Ectodermal cell (in vitro differentiated cells): ENCODE data around the gene OR4Q3. TPM values are rescaled to one million over a fixed set of nuclear protein-coding genes. Genes with fewer than 3 reads are reported as not detected.
"Not testable (repeated sequence)": the region's sequence is repeated elsewhere in the genome, so short reads cannot be mapped to it uniquely, and the experiment has no call there.

Experiments used
- H3K27ac ChIP-seq: 2 replicates; pipeline ENCODE4 v1.7.0; 2013; ENCODE audit warnings: mild to moderate bottlenecking, low read depth, low read length; ENCODE audit not compliant: insufficient read depth, poor library complexity, severe bottlenecking
- H3K27me3 ChIP-seq: 2 replicates; pipeline ENCODE4 v1.7.0; 2013; ENCODE audit warnings: mild to moderate bottlenecking, low read length; ENCODE audit not compliant: insufficient read depth, control insufficient read depth, poor library complexity, severe bottlenecking
- H3K36me3 ChIP-seq: one replicate; pipeline ENCODE4 v1.7.0; 2013; ENCODE audit warnings: low read length; ENCODE audit not compliant: control insufficient read depth, insufficient read depth
- H3K4me1 ChIP-seq: one replicate; pipeline ENCODE4 v1.7.0; 2013; ENCODE audit warnings: low read length; ENCODE audit not compliant: control insufficient read depth, insufficient read depth
- H3K4me3 ChIP-seq: 2 replicates; pipeline ENCODE4 v1.7.0; 2013; ENCODE audit warnings: low read depth, low read length, control low read depth; ENCODE audit not compliant: insufficient read depth
- H3K9me3 ChIP-seq: 2 replicates; pipeline ENCODE4 v1.7.0; 2013; ENCODE audit warnings: mild to moderate bottlenecking, low read length, moderate library complexity; ENCODE audit not compliant: control insufficient read depth
- WGBS, 2 experiments: methylation state at CpG; one replicate each; pipeline ENCODE4 v1.1.7; 2013; ENCODE audit warnings: missing lambda C conversion rate in 2 of 2; 5-methylcytosine and 5-hydroxymethylcytosine counted together
- polyA plus RNA-seq, 4 experiments: library from polyadenylated mRNA; stranded (reverse); fragments of 50-300 nt; gene quantifications; one replicate each; pipeline ENCODE4 v1.2.3, GENCODE V29; 2013

Gene OR4Q3
- not detected for polyA plus RNA-seq (2013, experiment 1 of 4)
- polyA plus RNA-seq (2013, experiment 2 of 4) = not detected
- not detected for polyA plus RNA-seq (2013, experiment 3 of 4)
- polyA plus RNA-seq (2013, experiment 4 of 4) = not detected

- 80 to 100% methylated on average over 1 of the region's 1 CpG for WGBS, 2 experiments
- Histone ChIP-seq H3K27ac (no peak within 1 kb of the TSS), H3K4me1 (no peaks in the 10 kb centered on the region), H3K27me3 (no peaks in the 10 kb centered on the region), H3K4me3 (no peak within 1 kb of the TSS), H3K9me3 (peaks cover 15% of the 10 kb centered on the region), H3K36me3 (no peaks in the 10 kb centered on the region)
Measured at GRCh38 chr14:19743256-19743655, at the start of gene OR4Q3. Gene OR4Q3 (plus strand): TSS chr14:19743571.

GRCh38 chr14:19729359-19729758 lies 14.0 kb upstream of the OR4Q3 start:
- Histone ChIP-seq H3K27ac (no peak overlapping the region), H3K36me3 (no peaks in the 10 kb centered on the region), H3K4me1 (no peaks in the 10 kb centered on the region), H3K4me3 (no peak overlapping the region), H3K9me3 (peaks cover 25% of the 10 kb centered on the region), H3K27me3 (no peaks in the 10 kb centered on the region)

GRCh38 chr14:19729763-19730162 lies 13.6 kb upstream of the OR4Q3 start:
- no peaks in the 10 kb centered on the region for H3K27me3 ChIP-seq
- no peak overlapping the region for H3K4me3 ChIP-seq
- no peaks in the 10 kb centered on the region for H3K36me3 ChIP-seq
- peaks cover 26% of the 10 kb centered on the region for H3K9me3 ChIP-seq
- WGBS, 2 experiments = 72 to 83% methylated on average over 2 of the region's 2 CpGs
- H3K27ac ChIP-seq = no peak overlapping the region
- H3K4me1 ChIP-seq = no peaks in the 10 kb centered on the region

- H3K36me3 ChIP-seq, H3K27ac ChIP-seq, H3K27me3 ChIP-seq, H3K4me1 ChIP-seq, H3K4me3 ChIP-seq: not testable (repeated sequence)
- H3K9me3 ChIP-seq = peaks cover 24% of the 10 kb centered on the region
- WGBS, 2 experiments = 84 to 88% methylated on average over 3 of the region's 3 CpGs
Measured at GRCh38 chr14:19733893-19734292, 9.5 kb upstream of the OR4Q3 start.

- not testable (repeated sequence) for H3K27me3 ChIP-seq, H3K36me3 ChIP-seq, H3K27ac ChIP-seq, H3K4me3 ChIP-seq, H3K4me1 ChIP-seq
- H3K9me3 ChIP-seq = peaks cover 21% of the 10 kb centered on the region
Measured at GRCh38 chr14:19752316-19752715, 8.9 kb downstream of the OR4Q3 start.

GRCh38 chr14:19754172-19754571 lies 10.8 kb downstream of the OR4Q3 start:
- H3K4me1 ChIP-seq = no peaks in the 10 kb centered on the region
- H3K36me3 ChIP-seq = no peaks in the 10 kb centered on the region
- peaks cover 21% of the 10 kb centered on the region for H3K9me3 ChIP-seq
- 25 to 41% methylated on average over 1 to 2 of the region's 2 CpGs for WGBS, 2 experiments
- H3K27ac ChIP-seq = no peak overlapping the region
- H3K4me3 ChIP-seq = no peak overlapping the region
- no peaks in the 10 kb centered on the region for H3K27me3 ChIP-seq

- 55 to 59% methylated on average over 3 of the region's 3 CpGs for WGBS, 2 experiments
- H3K27ac ChIP-seq, H3K27me3 ChIP-seq, H3K4me3 ChIP-seq, H3K36me3 ChIP-seq, H3K4me1 ChIP-seq: not testable (repeated sequence)
- H3K9me3 ChIP-seq = peaks cover 15% of the 10 kb centered on the region
Measured at GRCh38 chr14:19771491-19771890, 28.1 kb downstream of the OR4Q3 start.

GRCh38 chr14:19771895-19772430 lies 28.6 kb downstream of the OR4Q3 start:
- H3K27me3 ChIP-seq = no peaks in the 10 kb centered on the region
- no peaks in the 10 kb centered on the region for H3K36me3 ChIP-seq
- H3K9me3 ChIP-seq = peaks cover 15% of the 10 kb centered on the region
- no peaks in the 10 kb centered on the region for H3K4me1 ChIP-seq
- no peak overlapping the region for H3K4me3 ChIP-seq
- WGBS, 2 experiments = 86 to 100% methylated on average over 1 of the region's 1 CpG
- H3K27ac ChIP-seq = no peak overlapping the region

- WGBS, 2 experiments = 8 to 60% methylated on average over 1 to 2 of the region's 2 CpGs
- not testable (repeated sequence) for H3K36me3 ChIP-seq, H3K4me3 ChIP-seq, H3K27me3 ChIP-seq, H3K27ac ChIP-seq, H3K4me1 ChIP-seq
- peaks cover 15% of the 10 kb centered on the region for H3K9me3 ChIP-seq
Measured at GRCh38 chr14:19772454-19772853, 29.1 kb downstream of the OR4Q3 start.

GRCh38 chr14:19773204-19773603 lies 29.8 kb downstream of the OR4Q3 start, which contains the start of gene OR4M1:
Gene OR4M1 (plus strand): TSS chr14:19773504. CDS start chr14:19780323, 6,819 bp downstream.
- H3K27ac ChIP-seq, H3K4me3 ChIP-seq, H3K27me3 ChIP-seq, H3K4me1 ChIP-seq, H3K36me3 ChIP-seq: not testable (repeated sequence)
- H3K9me3 ChIP-seq = peaks cover 17% of the 10 kb centered on the region
- 0 to 13% methylated on average over 1 of the region's 1 CpG for WGBS, 2 experiments

GRCh38 chr14:19775587-19775986 lies 32.2 kb downstream of the OR4Q3 start:
- Histone ChIP-seq H3K4me1 (no peaks in the 10 kb centered on the region), H3K4me3 (no peak overlapping the region), H3K9me3 (peaks cover 22% of the 10 kb centered on the region), H3K27ac (no peak overlapping the region), H3K36me3 (no peaks in the 10 kb centered on the region), H3K27me3 (no peaks in the 10 kb centered on the region)
- 70% methylated on average over 1 of the region's 1 CpG; no CpG with 5 or more reads in 1 of the 2 experiments for WGBS, 2 experiments
